DND-41 (cell line): ENCODE data around the gene SPATA6.

ENCODE experiments used
- CTCF ChIP-seq: IDR thresholded peaks from 2 replicates; pipeline ENCODE4 v1.5.1; 2012; ENCODE audit warnings: borderline replicate concordance, low read length, moderate library complexity, mild to moderate bottlenecking; ENCODE audit not compliant: poor library complexity, severe bottlenecking; ENCODE audit errors: extremely low read depth
- EZH2 ChIP-seq: IDR thresholded peaks from 3 replicates; pipeline ENCODE4 v1.6.1; 2012; ENCODE audit warnings: borderline replicate concordance, low read depth, mild to moderate bottlenecking, moderate library complexity, low read length, inconsistent platforms; ENCODE audit not compliant: severe bottlenecking

- TF ChIP-seq CTCF (no peak), EZH2 (no peak)
Measured at GRCh38 chr1:48251323-48251722, 220.7 kb downstream of the SPATA6 start.
